ENCODE measurements around the gene LRRFIP1. TPM values are rescaled to one million over a fixed set of nuclear protein-coding genes. Genes with fewer than 3 reads are reported as not detected.

The LRRFIP1 gene
- total and polyA plus RNA-seq, 12 donors: 91.5 to 132 (median 110) TPM

- TF ChIP-seq CTCF (IDR thresholded peaks at IDR 0.05): no peak
- peaks cover 0 to 4% (median 0%) of the 10 kb centered on the region in 9 donors for H3K36me3 ChIP-seq
- H3K9me3 ChIP-seq: no peaks in the 10 kb centered on the region
- peaks cover 20 to 61% (median 53%) of the 10 kb centered on the region in 9 donors for H3K4me1 ChIP-seq
- H3K4me3 ChIP-seq: no peak overlapping the region
- no peak for ATAC-seq
- peak overlapping the region in 1 of 10 donors; percentile 2 for H3K27ac ChIP-seq
- no peak for DNase-seq
- 92% methylated on average over 8 of the region's 8 CpGs for WGBS, 2 donors
- no peaks in the 10 kb centered on the region for H3K27me3 ChIP-seq
- intact Hi-C loops (cut with DNase I): no loop called here
Measured at GRCh38 chr2:237680702-237681478, 53.5 kb downstream of the LRRFIP1 start.

- no peak overlapping the region for H3K4me3 ChIP-seq
- intact Hi-C loops (cut with DNase I): no loop called here
- peaks cover 0 to 4% (median 0%) of the 10 kb centered on the region in 9 donors for H3K36me3 ChIP-seq
- ATAC-seq (peak in 2 of 8 donors; percentile 45 to 59), DNase-seq (no peak)
- peak overlapping the region in 8 of 10 donors; percentile 1 to 71 (median 52) for H3K27ac ChIP-seq
- H3K4me1 ChIP-seq: peaks cover 19 to 58% (median 48%) of the 10 kb centered on the region in 9 donors
- WGBS, 2 donors: 42 to 58% methylated on average over 7 of the region's 7 CpGs
- TF ChIP-seq CTCF (IDR thresholded peaks at IDR 0.05): no peak
- no peaks in the 10 kb centered on the region for H3K9me3 ChIP-seq
- no peaks in the 10 kb centered on the region for H3K27me3 ChIP-seq
Measured at GRCh38 chr2:237682151-237682550, 54.8 kb downstream of the LRRFIP1 start.

GRCh38 chr2:237682856-237683670 lies 55.7 kb downstream of the LRRFIP1 start:
- no peak overlapping the region for H3K4me3 ChIP-seq
- no peaks in the 10 kb centered on the region for H3K27me3 ChIP-seq
- H3K4me1 ChIP-seq: peaks cover 18 to 58% (median 48%) of the 10 kb centered on the region in 9 donors
- DNase-seq (no peak), ATAC-seq (peak in 4 of 8 donors; percentile 9 to 46 (median 24))
- WGBS, 2 donors: 47 to 63% methylated on average over 18 of the region's 18 CpGs
- no peaks in the 10 kb centered on the region for H3K9me3 ChIP-seq
- intact Hi-C loops (cut with DNase I): no loop called here
- peak overlapping the region in 8 of 10 donors; percentile 1 to 71 (median 52) for H3K27ac ChIP-seq
- no peak for TF ChIP-seq CTCF (IDR thresholded peaks at IDR 0.05)
- H3K36me3 ChIP-seq: peaks cover 0 to 4% (median 0%) of the 10 kb centered on the region in 9 donors

- TF ChIP-seq CTCF (IDR thresholded peaks at IDR 0.05): peak in 4 of 9 donors; percentile 19 to 29 (median 26)
- Histone ChIP-seq H3K27ac (no peak overlapping the region), H3K4me3 (no peak overlapping the region), H3K9me3 (no peaks in the 10 kb centered on the region), H3K4me1 (peaks cover 17 to 69% (median 58%) of the 10 kb centered on the region in 9 donors), H3K27me3 (no peaks in the 10 kb centered on the region), H3K36me3 (peaks cover 0 to 4% (median 0%) of the 10 kb centered on the region in 9 donors)
- intact Hi-C loops (cut with DNase I): no loop called here
- ATAC-seq: no peak
- no peak for DNase-seq
- 76% methylated on average over 5 of the region's 5 CpGs for WGBS, 2 donors
Measured at GRCh38 chr2:237685408-237685807, 58.0 kb downstream of the LRRFIP1 start.
